Left cardiac atrium (tissue), 4 donors: ENCODE data around the gene ERC2. TPM values are rescaled to one million over a fixed set of nuclear protein-coding genes. Genes with fewer than 3 reads are reported as not detected.
A peak's percentile ranks its signal among the peaks of the same experiment; 100 is the strongest.
"Not testable (repeated sequence)": the region's sequence is repeated elsewhere in the genome, so short reads cannot be mapped to it uniquely, and the experiment has no call there.

Experiments used
- ATAC-seq, 2 donors: fragments of 200-7000 bp; cut with Tn5 transposase; one replicate each; pipeline ENCODE4 v1.9.1; 2020; ENCODE audit warnings: mild to moderate bottlenecking in 2 of 2, moderate library complexity in 2 of 2
- DNase-seq: peaks from one replicate; pipeline ENCODE4 v3.0.0-alpha.2; 2020
- intact Hi-C, 2 donors: fragments of 100-400 bp; cut with DNase I; formaldehyde crosslinking; loops; one replicate each; pipeline versions ENCODE4 v1.14.1 to v1.15.1; 2022 to 2023
- total RNA-seq, 2 donors: library from RNA; stranded (reverse); fragmentation: NEBNext Ultra II Directional; extraction: Animal tissue kit (Norgen Biotek cat#: 25700); gene quantifications; one replicate each; pipeline ENCODE4 v1.2.1, GENCODE V29; 2021
- donor health status: DM: no; HTN: yes; CAD: no.
- donor health status: DM: no; HTN: yes; CAD: no; lungs with severe emphysema.
- donor health status: DM: yes; HTN: yes; CAD: no.
- donor health status: Dilated cardiomyopathy.

ERC2 gene
- total RNA-seq, 2 donors from 2014 or later, result 2.6 to 3.6 TPM

GRCh38 chr3:56115199-56115598, 353.1 kb downstream of the ERC2 start:
- intact Hi-C loops, result no loop called here
- ATAC-seq (no peak), DNase-seq (no peak)

- DNase-seq (no peak), ATAC-seq (no peak)
- intact Hi-C loops, result no loop called here
Measured at GRCh38 chr3:56113908-56114307, 354.4 kb downstream of the ERC2 start.

GRCh38 chr3:56113231-56113630, 355.0 kb downstream of the ERC2 start:
- DNase-seq, result no peak
- intact Hi-C loops, result no loop called here
- no peak for ATAC-seq

- intact Hi-C loops, result no loop called here
- no peak for ATAC-seq
- DNase-seq, result no peak
Measured at GRCh38 chr3:56111606-56112304, 356.5 kb downstream of the ERC2 start.

- intact Hi-C loops, result no loop called here
- DNase-seq (no peak), ATAC-seq (no peak)
Measured at GRCh38 chr3:56110886-56111285, 357.4 kb downstream of the ERC2 start.

- intact Hi-C loops, result no loop called here
- ATAC-seq (no peak), DNase-seq (no peak)
Measured at GRCh38 chr3:56107157-56107556, 361.1 kb downstream of the ERC2 start.

GRCh38 chr3:56102032-56102431, 366.2 kb downstream of the ERC2 start:
- intact Hi-C loops, result no loop called here
- DNase-seq, result no peak
- ATAC-seq, result no peak

- intact Hi-C loops, result no loop called here
- no peak for ATAC-seq
- no peak for DNase-seq
Measured at GRCh38 chr3:56101576-56101975, 366.7 kb downstream of the ERC2 start.

- ATAC-seq (no peak), DNase-seq (no peak)
- intact Hi-C loops, result no loop called here
Measured at GRCh38 chr3:56096999-56097398, 371.3 kb downstream of the ERC2 start.

GRCh38 chr3:56094170-56094569, 374.1 kb downstream of the ERC2 start:
- intact Hi-C loops, result no loop called here
- no peak for ATAC-seq
- no peak for DNase-seq

GRCh38 chr3:56089739-56090138, 378.5 kb downstream of the ERC2 start:
- ATAC-seq (no peak), DNase-seq (no peak)
- intact Hi-C loops, result no loop called here

- no peak for ATAC-seq
Measured at GRCh38 chr3:56087451-56088053, 380.7 kb downstream of the ERC2 start.

GRCh38 chr3:56086355-56086754, 381.9 kb downstream of the ERC2 start:
- no peak for ATAC-seq
- DNase-seq, result no peak
- intact Hi-C loops, result no loop called here

More at GRCh38 chr3:56087451-56088053, 380.7 kb downstream of the ERC2 start:
- DNase-seq, result no peak
- intact Hi-C loops, result no loop called here

GRCh38 chr3:56081246-56081645, 387.0 kb downstream of the ERC2 start:
- no peak for DNase-seq
- intact Hi-C loops, result no loop called here
- ATAC-seq, result no peak

GRCh38 chr3:56076746-56077145, 391.5 kb downstream of the ERC2 start:
- intact Hi-C loops, result no loop called here
- DNase-seq (no peak), ATAC-seq (peak; percentile 21 to 89)

- ATAC-seq, result peak; percentile 61 to 93
- intact Hi-C loops, result no loop called here
- DNase-seq, result no peak
Measured at GRCh38 chr3:56075089-56075488, 393.2 kb downstream of the ERC2 start.

GRCh38 chr3:56069766-56070165, 398.5 kb downstream of the ERC2 start:
- ATAC-seq (no peak), DNase-seq (no peak)
- intact Hi-C loops, result no loop called here

- DNase-seq, ATAC-seq, intact Hi-C loops: not testable (repeated sequence)
Measured at GRCh38 chr3:56066405-56066804, 401.9 kb downstream of the ERC2 start.

GRCh38 chr3:56064684-56065083, 403.6 kb downstream of the ERC2 start:
- intact Hi-C loops, result no loop called here
- no peak for DNase-seq
- no peak for ATAC-seq

- ATAC-seq, result no peak
- intact Hi-C loops, result no loop called here
- DNase-seq, result no peak
Measured at GRCh38 chr3:56061279-56061626, 407.0 kb downstream of the ERC2 start.

GRCh38 chr3:56060521-56061278, 407.6 kb downstream of the ERC2 start:
- intact Hi-C loops, result no loop called here
- DNase-seq (no peak), ATAC-seq (no peak)
